ENCODE data around the gene COMMD10.
"Not testable (repeated sequence)": the region's sequence is repeated elsewhere in the genome, so short reads cannot be mapped to it uniquely, and the experiment has no call there.

COMMD10 gene

DNA sequence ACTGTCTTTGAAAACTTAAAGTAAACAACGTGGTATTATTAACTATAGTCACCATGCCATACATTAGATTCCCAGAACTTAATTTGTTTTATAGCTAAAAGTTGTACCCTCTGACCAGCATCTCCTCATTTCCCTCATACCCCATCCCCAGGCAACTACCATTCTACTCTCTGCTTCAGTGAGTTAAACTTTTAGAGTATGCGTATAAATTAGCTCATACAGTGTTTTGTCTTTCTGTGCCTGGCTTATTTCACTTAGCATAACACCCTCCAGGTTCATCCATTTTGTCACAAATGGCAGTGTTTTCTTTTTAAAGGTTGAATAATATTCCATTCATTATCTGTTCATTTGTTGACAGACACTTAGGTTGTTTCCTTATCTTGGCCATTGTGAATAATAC lies 14.2 kb downstream of the COMMD10 start:
- DNase-seq (ENCODE audit: low spot score): no peak

GRCh38 chr5:116104941-116105340 lies 20.1 kb downstream of the COMMD10 start:
- not testable (repeated sequence) for DNase-seq (ENCODE audit: low spot score)

GRCh38 chr5:116115163-116115562 lies 30.3 kb downstream of the COMMD10 start:
- DNase-seq (ENCODE audit: low spot score): no peak

DNA sequence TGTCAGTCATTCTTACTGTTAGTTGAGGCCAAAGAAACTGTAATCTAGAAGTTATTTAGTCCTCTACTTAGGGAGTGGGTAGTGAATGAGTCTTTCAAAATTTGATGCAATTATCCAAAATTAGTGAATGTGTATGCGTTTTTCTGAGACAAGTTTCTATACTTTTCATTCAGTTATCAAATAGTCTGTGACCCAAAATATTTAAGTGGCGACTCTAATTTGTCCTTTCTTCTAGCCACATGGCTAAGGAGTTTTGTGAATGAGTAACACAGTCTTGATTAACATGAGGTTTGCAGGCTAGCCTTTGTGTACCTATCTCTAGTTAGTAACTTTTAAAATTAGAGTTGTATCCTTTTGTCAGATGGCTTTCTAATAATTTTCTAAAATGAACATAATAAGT lies 45.6 kb downstream of the COMMD10 start:
- DNase-seq (ENCODE audit: low spot score): peak; percentile 21

GRCh38 chr5:116130976-116131375 lies 46.2 kb downstream of the COMMD10 start:
- DNase-seq (ENCODE audit: low spot score): no peak

DNA sequence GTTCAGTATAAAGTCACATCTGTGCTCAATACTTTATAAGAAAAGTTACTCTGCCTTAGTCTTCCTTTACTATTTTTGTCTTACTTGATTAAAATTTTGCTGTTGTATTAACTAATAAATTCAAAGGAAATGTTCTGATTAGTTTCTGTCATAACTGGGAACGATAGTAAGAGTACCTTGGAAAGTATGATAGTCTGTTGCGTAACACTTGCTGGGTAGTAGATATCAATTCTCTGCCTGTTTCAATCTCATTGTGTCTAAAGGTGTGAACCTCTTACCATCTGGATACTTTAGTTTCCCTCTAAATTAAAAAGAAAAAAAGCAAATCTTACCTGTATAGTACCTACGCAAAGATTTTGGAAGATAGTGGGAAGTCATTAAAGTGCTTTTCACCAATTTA lies 48.5 kb downstream of the COMMD10 start:
- no peak for DNase-seq (ENCODE audit: low spot score)

DNA sequence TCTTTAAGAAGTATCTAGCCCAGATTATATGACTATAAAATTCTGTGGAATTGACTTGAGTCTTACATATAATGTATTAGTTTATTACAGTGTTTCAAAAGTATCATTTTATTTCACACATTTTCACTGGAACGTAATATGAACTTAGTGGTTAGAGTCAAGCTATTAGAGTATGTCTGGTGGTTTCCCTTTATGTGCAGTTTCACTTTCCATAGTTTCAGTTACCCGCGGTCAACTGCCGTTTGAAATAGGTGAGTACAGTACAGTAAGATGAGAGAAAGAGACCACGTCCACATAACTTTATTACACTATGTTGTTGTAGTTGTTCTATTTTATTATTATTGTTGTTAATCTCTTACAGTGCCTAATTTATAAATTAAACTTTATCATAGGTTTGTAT lies 50.5 kb downstream of the COMMD10 start:
- no peak for DNase-seq (ENCODE audit: low spot score)

DNA sequence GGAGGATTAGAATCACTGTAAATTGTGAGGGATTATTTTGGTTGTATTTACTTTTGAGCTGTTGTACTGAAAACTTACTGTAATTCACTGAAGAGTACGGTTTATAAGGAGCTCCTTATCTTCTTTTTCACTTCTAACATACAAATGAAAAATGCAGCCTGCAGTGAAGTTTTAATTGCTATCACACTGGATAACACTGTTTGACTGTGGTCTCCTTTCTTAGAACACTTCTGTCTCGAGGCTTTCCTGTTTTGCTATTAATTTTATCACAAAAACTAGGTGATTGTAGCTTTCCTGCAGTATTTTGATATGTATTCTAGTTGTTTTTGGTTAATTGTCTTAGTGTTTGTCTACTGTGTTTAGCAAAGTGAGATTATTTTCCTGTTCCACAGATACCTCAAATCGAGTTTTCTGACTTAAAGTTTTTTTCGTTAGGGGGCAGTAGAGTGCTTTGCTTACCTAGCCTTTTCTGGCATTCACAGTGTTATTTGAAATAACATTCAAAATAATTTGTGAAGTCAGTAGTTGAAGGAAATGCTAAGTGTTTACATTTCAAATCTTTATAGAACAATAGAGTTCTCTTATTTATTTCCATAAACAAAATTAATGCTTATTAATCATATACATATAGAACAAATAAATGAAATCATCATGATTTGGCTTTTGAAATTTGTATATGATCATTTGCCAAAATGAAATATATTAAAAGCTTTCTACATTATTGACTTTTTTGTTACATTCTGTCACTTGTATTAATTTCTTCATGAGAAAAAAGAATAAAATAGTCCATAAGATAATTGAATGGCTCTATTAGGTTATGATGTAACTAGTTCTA lies 52.9 kb downstream of the COMMD10 start:
- peak; percentile 72 for DNase-seq (ENCODE audit: low spot score)

DNA sequence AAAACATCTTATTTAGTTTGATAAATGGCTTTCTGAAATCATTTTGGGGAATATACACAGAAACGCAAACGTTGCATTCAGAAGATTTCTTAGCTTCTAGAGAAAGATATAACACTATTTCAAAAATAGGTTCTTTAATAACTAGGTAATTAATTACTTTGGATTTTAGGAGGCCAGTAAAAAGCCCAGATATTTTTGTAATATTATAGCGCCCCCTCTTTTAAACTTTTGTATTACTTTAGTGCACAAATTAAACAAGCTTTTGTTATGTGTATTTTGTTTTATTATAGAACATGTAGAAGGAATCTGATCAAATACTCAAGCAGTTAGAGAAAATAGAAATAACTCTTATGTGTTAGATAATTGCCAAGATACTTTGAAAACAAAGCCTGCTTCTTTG lies 57.7 kb downstream of the COMMD10 start:
- no peak for DNase-seq (ENCODE audit: low spot score)

DNA sequence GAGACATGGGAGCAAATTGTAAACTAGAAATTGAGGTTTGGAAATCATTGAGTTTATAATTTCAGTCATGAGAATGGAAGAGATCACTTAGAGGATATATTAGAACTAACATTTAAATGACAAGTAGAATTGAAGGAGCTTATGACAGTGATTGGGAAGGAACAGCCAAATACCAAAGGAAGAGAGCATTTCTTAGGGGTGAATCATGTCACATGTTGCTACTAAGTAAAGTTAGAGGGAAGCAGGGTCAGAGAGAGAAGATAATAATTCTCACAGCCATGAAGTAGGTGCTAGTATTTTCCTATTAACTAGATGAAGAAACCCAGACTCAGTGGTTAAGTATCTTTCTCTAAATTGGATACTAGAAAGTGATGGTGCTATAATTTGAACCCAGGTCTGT lies 59.3 kb downstream of the COMMD10 start:
- DNase-seq (ENCODE audit: low spot score): no peak

- DNase-seq (ENCODE audit: low spot score): no peak
These were observed 60.2 kb downstream of the COMMD10 start for GRCh38 chr5:116144991-116145390.

GRCh38 chr5:116145416-116145815 lies 60.6 kb downstream of the COMMD10 start:
- no peak for DNase-seq (ENCODE audit: low spot score)

DNA sequence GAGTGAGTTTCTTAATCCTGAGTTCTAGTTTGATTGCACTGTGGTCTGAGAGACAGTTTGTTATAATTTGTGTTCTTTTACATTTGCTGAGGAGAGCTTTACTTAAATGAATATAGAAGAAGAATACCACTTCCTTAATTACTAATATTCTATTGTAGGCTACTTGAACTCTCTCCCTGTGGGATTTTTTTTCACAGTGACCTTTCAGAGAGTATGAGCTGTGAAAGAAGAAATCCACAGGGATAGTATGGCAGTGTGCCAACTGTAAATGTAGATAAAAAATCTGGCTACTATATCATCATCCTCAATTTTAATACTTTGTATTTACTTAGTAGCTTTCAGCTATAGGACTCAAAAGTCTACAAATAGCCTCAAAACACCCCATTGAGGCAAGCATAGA lies 67.3 kb downstream of the COMMD10 start:
- DNase-seq (ENCODE audit: low spot score): no peak

DNA sequence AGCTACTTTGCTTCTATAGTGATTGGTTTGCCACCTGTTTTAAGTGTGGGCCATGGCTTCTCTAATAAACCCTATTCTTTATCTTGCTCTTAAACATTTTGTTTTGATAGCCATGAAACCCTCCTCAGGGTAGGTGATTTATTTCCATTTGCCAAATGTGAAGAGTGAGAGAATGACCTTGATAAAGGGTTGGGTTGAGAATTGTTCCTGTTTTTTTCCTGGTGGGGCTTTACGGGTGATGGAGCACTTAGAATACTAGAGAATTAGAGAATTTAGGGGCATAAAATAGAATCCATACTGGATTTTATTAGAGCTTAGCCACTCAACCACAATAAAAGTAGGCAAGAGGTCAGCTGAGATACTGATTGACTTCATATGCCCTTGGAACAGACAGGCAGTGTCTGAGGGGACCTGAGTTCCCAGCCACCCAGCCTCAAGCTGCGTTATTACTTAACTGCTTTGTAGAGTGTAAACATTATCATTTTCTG lies 68.9 kb downstream of the COMMD10 start:
- DNase-seq (ENCODE audit: low spot score): no peak

DNA sequence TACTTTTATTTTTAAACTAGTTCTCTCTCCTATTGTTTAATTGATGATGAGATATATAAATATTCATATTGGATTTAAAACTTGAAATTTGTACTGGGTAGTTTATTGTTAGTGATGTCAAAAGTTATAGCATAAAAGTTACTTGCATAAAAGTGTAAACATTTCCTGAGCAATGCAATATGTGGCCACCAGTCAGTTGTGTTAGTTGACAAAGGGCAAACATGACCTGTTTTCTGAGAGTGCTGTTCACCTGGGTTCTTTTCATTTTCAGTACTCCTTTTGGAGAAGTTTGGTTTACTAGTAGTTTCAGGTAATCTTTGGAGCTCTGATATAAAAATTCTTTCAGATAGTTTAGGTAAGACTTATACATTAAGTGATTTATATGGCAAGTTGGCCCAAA lies 69.4 kb downstream of the COMMD10 start:
- no peak for DNase-seq (ENCODE audit: low spot score)

DNA sequence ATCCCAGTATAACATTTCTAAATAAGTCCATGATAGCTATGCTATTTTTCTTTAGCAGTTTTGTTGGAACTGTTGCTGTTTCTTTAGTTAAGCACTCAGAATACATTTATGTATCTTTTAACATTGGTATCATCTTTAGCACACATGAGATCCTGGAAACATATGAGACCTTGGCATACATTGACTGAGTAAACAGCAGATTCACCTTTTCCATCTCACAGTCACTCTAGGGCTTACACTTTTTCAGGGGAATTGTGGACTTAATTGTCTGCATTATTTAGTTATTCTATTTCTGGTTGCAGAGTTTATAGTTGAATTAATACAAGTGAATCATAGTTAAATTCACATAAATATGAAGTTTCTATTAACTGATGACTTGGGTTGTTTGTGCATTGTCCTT lies 70.1 kb downstream of the COMMD10 start:
- DNase-seq (ENCODE audit: low spot score): no peak

GRCh38 chr5:116157902-116158301 lies 73.1 kb downstream of the COMMD10 start:
- no peak for DNase-seq (ENCODE audit: low spot score)

DNA sequence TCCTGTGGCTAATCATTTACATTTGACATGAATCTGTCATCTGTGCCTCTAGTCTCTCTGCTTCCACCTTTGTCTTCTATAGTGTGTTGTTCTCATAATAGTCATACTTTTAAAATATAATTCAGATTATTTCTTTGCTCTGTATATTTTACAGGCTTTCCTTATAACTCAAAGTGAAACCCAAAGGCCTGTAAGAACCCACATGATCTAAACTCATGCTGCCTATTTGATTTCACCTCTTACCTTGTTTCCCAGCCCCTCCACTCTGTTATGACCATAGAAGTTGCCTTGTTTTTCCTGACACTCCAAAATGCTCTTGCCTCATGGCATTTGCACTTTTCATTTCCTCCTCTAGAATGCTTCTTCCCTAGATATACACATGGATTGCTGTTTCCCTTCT lies 74.2 kb downstream of the COMMD10 start:
- no peak for DNase-seq (ENCODE audit: low spot score)

DNA sequence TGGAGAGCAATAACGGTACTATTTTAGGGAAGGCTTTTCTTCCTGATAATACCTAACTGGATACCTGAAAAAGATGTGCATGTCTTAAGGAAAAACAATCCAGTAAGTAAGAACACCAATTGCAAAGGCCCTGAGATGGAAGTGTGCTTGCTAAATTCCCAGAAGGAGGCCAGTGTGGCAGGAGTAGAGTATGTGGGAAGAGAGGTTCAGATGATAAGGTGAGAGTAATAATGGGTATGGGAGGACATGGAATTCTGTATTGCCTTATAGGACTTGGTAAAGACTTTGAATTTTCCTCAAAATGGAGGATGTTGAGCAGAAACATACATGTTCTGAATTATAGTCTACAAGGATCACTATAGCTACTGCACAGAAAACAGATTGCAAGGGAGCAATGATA lies 89.3 kb downstream of the COMMD10 start:
- DNase-seq (ENCODE audit: low spot score): no peak

- no peak for DNase-seq (ENCODE audit: low spot score)
These were observed 91.3 kb downstream of the COMMD10 start for GRCh38 chr5:116176121-116176520.

GRCh38 chr5:116178925-116179324 lies 94.1 kb downstream of the COMMD10 start:
- DNase-seq (ENCODE audit: low spot score): no peak

DNA sequence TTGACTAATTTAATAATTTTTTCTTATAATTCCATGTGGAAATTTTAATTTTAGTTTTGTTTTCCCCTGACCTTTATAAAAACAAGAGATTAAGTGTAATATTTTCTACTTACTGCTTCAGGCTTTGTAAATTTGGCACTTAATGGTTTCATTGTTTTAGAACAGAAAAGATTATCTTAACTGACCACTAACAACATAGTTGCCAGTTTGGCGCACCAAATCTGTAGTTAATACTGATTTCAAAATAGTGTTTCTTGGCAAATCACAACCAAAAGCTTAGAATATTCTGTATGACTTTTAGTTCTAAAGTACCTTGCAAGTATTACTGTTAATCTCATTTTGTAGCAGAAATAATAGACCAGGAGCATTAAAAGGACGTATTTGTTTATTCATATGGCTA lies 124.3 kb downstream of the COMMD10 start:
- no peak for DNase-seq (ENCODE audit: low spot score)

DNA sequence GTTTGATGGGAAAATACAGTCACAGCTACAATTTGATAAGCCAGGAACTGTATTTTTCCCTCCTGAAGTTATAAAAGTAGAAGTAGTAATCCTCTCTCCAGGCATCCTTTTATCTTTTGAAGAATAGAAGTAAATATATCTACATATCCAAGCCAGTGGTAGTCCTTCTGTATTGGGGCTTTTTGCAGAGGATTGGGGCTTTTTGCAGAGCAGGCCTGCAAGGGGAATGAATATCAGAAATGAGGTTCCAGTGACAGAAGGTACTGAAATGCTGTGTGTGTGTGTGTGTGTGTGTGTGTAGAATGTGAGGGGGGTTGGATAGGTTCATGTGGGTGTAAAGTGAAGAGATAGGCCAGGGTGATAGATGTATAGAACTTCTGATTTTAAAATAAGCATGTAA lies 127.4 kb downstream of the COMMD10 start:
- DNase-seq (ENCODE audit: low spot score): no peak

DNA sequence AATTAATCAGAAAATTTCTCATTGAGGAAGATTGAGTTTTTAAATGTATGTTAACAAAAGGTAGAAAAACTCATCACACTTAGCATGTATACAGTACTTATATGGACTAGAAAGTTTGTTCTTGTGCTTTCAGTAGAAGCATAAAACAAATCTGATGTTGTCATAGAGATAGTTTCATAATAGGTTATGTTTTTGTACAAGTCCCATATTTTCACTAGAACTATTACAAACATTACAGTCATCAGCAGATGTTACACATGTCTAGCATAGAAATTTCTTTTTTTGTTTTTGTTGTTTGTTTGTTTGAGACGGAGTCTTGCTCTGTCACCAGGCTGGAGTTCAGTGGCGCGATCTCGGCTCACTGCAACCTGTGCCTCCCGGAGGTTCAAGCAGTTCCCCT lies 131.4 kb downstream of the COMMD10 start:
- no peak for DNase-seq (ENCODE audit: low spot score)
